Fibroblast of pulmonary artery (primary cell): ENCODE measurements around the gene TTLL12.

ENCODE experiments used
- DNase-seq: peaks from one replicate; pipeline ENCODE4 v3.0.0-alpha.2; 2010; ENCODE audit warnings: low read depth
- H3K4me3 ChIP-seq: replicated peaks from 2 replicates; pipeline ENCODE4 v1.5.1; 2011; ENCODE audit warnings: low read depth, mild to moderate bottlenecking, control low read depth, low read length, moderate library complexity
- TF ChIP-seq, protein P1 (sequence below): IDR thresholded peaks from 2 replicates; pipeline ENCODE4 v1.5.1; 2011; ENCODE audit warnings: mild to moderate bottlenecking, control low read depth, low read length, inconsistent platforms; ENCODE audit errors: missing control alignments

The TTLL12 gene

DNA sequence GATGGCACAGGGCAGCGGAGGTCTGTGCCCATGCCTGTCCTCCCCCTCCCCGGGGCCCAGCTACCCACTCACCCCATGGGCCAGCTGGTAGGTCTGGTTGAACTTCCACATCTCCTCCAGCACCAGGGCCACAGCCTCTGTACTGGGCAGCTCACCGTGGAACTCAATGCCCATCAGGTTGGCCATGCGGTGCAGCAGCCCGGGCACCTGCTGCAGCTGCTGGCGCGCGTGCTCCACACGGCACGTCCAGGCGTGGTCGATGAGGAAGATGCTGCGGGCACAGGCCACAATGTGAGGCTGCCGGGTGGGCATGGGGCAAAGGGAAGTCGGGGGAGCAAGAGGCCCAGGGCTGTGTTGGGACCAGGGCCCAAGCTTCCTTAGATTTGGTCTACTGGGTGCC lies 6.3 kb downstream of the TTLL12 start:
- TF ChIP-seq, protein P1, sequence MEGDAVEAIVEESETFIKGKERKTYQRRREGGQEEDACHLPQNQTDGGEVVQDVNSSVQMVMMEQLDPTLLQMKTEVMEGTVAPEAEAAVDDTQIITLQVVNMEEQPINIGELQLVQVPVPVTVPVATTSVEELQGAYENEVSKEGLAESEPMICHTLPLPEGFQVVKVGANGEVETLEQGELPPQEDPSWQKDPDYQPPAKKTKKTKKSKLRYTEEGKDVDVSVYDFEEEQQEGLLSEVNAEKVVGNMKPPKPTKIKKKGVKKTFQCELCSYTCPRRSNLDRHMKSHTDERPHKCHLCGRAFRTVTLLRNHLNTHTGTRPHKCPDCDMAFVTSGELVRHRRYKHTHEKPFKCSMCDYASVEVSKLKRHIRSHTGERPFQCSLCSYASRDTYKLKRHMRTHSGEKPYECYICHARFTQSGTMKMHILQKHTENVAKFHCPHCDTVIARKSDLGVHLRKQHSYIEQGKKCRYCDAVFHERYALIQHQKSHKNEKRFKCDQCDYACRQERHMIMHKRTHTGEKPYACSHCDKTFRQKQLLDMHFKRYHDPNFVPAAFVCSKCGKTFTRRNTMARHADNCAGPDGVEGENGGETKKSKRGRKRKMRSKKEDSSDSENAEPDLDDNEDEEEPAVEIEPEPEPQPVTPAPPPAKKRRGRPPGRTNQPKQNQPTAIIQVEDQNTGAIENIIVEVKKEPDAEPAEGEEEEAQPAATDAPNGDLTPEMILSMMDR: no peak
- no peak for DNase-seq
- no peak overlapping the region for H3K4me3 ChIP-seq

DNA sequence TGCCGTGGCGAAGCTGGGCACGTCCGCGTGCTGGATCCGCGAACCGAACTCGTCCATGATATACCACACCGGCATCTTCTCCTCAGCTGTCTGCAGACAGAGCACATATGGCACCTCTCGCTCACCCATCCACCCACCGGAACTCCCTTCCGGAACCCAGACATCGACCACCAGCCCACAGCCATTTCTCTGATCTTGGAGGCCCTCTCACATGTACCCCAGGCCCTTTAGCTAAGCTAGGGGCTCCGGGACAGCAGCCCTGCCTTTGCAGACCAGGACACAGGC lies 7.1 kb downstream of the TTLL12 start:
- DNase-seq: no peak
- TF ChIP-seq, protein P1: no peak
- H3K4me3 ChIP-seq: no peak overlapping the region

GRCh38 chr22:43179146-43179910 lies 7.6 kb downstream of the TTLL12 start:
- no peak overlapping the region for H3K4me3 ChIP-seq
- TF ChIP-seq, protein P1: no peak
- DNase-seq: no peak

GRCh38 chr22:43177479-43177878 lies 9.5 kb downstream of the TTLL12 start:
- H3K4me3 ChIP-seq: no peak overlapping the region
- no peak for DNase-seq
- TF ChIP-seq, protein P1: no peak

DNA sequence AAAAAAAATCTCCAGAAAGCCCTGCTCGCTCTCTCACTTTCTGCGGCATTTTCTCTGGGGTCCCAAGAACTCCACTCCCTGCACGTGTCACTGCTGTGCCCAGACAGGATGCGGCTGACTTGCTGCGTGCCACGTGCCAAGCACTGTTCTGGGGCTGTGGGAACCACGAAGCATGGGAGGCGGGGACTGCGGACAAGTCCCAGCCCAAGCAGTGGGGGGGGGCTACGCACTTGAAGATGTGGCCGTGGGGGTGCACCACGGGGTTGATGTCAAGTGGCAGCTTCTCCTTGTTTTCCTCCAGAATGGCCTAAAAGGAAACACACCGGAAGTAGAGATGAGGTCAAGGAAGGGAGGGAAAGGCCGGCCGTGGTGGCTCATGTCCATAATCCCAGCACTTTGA lies 10.8 kb downstream of the TTLL12 start:
- TF ChIP-seq, protein P1: no peak
- no peak overlapping the region for H3K4me3 ChIP-seq
- no peak for DNase-seq

- no peak for DNase-seq
- TF ChIP-seq, protein P1: no peak
- H3K4me3 ChIP-seq: no peak overlapping the region
These were observed 11.9 kb downstream of the TTLL12 start for GRCh38 chr22:43174941-43175531.
